ENCODE measurements around the gene IL22.

- TF ChIP-seq YY1 (IDR thresholded peaks at IDR 0.05; ENCODE audit: low read depth) (no peak), MAX (IDR thresholded peaks at IDR 0.05) (no peak), TAF1 (IDR thresholded peaks at IDR 0.05; ENCODE audit: low read depth) (no peak)
Observed at GRCh38 chr12:68235576-68235975, 17.8 kb downstream of the IL22 start.
